GM06990 (cell line): ENCODE data around the gene PINK1.

Source experiments
- DNase-seq: peaks from one replicate; pipeline ENCODE4 v3.0.0-alpha.2; 2011; ENCODE audit not compliant: insufficient read length; ENCODE audit errors: extremely low read depth
- H3K27me3 ChIP-seq: replicated peaks from 2 replicates; pipeline ENCODE4 v1.6.0; 2011; ENCODE audit warnings: low read length; ENCODE audit not compliant: control insufficient read depth, insufficient read depth
- H3K36me3 ChIP-seq: 2 replicates; pipeline ENCODE4 v1.5.1; 2011; ENCODE audit warnings: low read length; ENCODE audit not compliant: control insufficient read depth, insufficient read depth
- H3K4me3 ChIP-seq: replicated peaks from 2 replicates; pipeline ENCODE4 v1.5.1; 2011; ENCODE audit warnings: low read depth, mild to moderate bottlenecking, control low read depth, low read length
- CTCF ChIP-seq: IDR thresholded peaks from 2 replicates; pipeline ENCODE4 v1.5.1; 2011; ENCODE audit warnings: low read length, control low read depth, mild to moderate bottlenecking, inconsistent platforms; ENCODE audit not compliant: insufficient read depth, poor library complexity, severe bottlenecking

The PINK1 gene

GRCh38 chr1:20597650-20598049 is 35.6 kb upstream of the PINK1 start:
- Histone ChIP-seq H3K27me3 (peaks cover 2% of the 10 kb centered on the region; the same call in 1 of the 2 replicates), H3K4me3 (no peak overlapping the region), H3K36me3 (no peaks in the 10 kb centered on the region)
- no peak for DNase-seq
- TF ChIP-seq CTCF = no peak

- Histone ChIP-seq H3K27me3 (no peaks in the 10 kb centered on the region), H3K36me3 (no peaks in the 10 kb centered on the region), H3K4me3 (no peak overlapping the region)
- no peak for DNase-seq
- no peak for TF ChIP-seq CTCF
Measured at GRCh38 chr1:20600156-20600555, 33.1 kb upstream of the PINK1 start.

- no peaks in the 10 kb centered on the region for H3K27me3 ChIP-seq
- DNase-seq = no peak
- no peaks in the 10 kb centered on the region for H3K36me3 ChIP-seq
- H3K4me3 ChIP-seq = no peak overlapping the region
- no peak for TF ChIP-seq CTCF
Measured at GRCh38 chr1:20601129-20601825, 32.0 kb upstream of the PINK1 start.

- Histone ChIP-seq H3K27me3 (no peaks in the 10 kb centered on the region), H3K36me3 (no peaks in the 10 kb centered on the region), H3K4me3 (no peak overlapping the region)
- TF ChIP-seq CTCF = no peak
- no peak for DNase-seq
Measured at GRCh38 chr1:20602851-20603450, 30.3 kb upstream of the PINK1 start.

- H3K36me3 ChIP-seq = no peaks in the 10 kb centered on the region
- DNase-seq = no peak
- H3K4me3 ChIP-seq = no peak overlapping the region
- no peak for TF ChIP-seq CTCF
- no peaks in the 10 kb centered on the region for H3K27me3 ChIP-seq
Measured at GRCh38 chr1:20603504-20604464, 29.5 kb upstream of the PINK1 start.
